B cell (primary cell): Measurements from ENCODE around the gene AKR1C3. TPM values are rescaled to one million over a fixed set of nuclear protein-coding genes. Genes with fewer than 3 reads are reported as not detected.

Experiments used
- ATAC-seq: fragments of 200-7000 bp; cut with Tn5 transposase; one replicate; pipeline ENCODE4 v1.10.0; 2021; ENCODE audit warnings: low read depth, mild to moderate bottlenecking, moderate number of reproducible peaks, moderate library complexity
- CTCF ChIA-PET: fragments of 350-600 bp; sonication (Branson Sonifier 250); formaldehyde crosslinking; loops from one replicate; lab custom pipeline; 2021; ENCODE audit warnings: antibody characterized with exemption, inconsistent platforms; lab: Charles Lee
- POLR2A ChIA-PET: fragments of 350-600 bp; sonication (Branson Sonifier 250); formaldehyde crosslinking; loops from one replicate; lab custom pipeline; 2021; ENCODE audit warnings: antibody characterized with exemption; lab: Charles Lee
- DNase-seq: peaks from one replicate; pipeline ENCODE4 v3.0.0; 2013
- H2AFZ ChIP-seq: 2 replicates; pipeline ENCODE4 v1.6.1; 2012; ENCODE audit warnings: mild to moderate bottlenecking, low read depth, low read length; ENCODE audit not compliant: insufficient read depth, poor library complexity, severe bottlenecking
- H3K27ac ChIP-seq, 2 donors: 1 replicate in 1 of 2; 2 replicates in 1 of 2; pipeline ENCODE4 v1.5.1; 2012 to 2013; ENCODE audit warnings: low read length in 2 of 2, mild to moderate bottlenecking in 2 of 2, moderate library complexity in 1 of 2
- H3K27me3 ChIP-seq, 4 experiments: fragments of 200-600 bp in 1 of 4; sonication (generic) in 1 of 4; replicated peaks in 1 of 4; 1 replicate in 2 of 4; 2 replicates in 2 of 4; pipeline versions ENCODE4 v1.6.1 to v1.7.0; 2013 to 2016; ENCODE audit warnings: low read length in 3 of 4, mild to moderate bottlenecking in 2 of 4, mixed read lengths in 1 of 4, moderate library complexity in 1 of 4; ENCODE audit not compliant: insufficient read depth in 4 of 4, control insufficient read depth in 3 of 4; ENCODE audit errors: control extremely low read depth in 1 of 4
- H3K36me3 ChIP-seq, 2 experiments: replicated peaks in 1 of 2; 1 replicate in 1 of 2; 2 replicates in 1 of 2; pipeline versions ENCODE4 v1.6.1 to v1.7.1; 2013; ENCODE audit warnings: low read length in 1 of 2; ENCODE audit not compliant: insufficient read depth in 2 of 2, control insufficient read depth in 1 of 2; ENCODE audit errors: control extremely low read depth in 1 of 2, extremely low read depth in 1 of 2
- H3K4me1 ChIP-seq, 2 donors: fragments of 200-600 bp in 1 of 2; sonication (generic) in 1 of 2; 1 replicate in 1 of 2; 2 replicates in 1 of 2; pipeline versions ENCODE4 v1.5.1 to v1.6.1; 2013 to 2017; ENCODE audit warnings: low read length in 2 of 2; ENCODE audit not compliant: control insufficient read depth in 2 of 2, insufficient read depth in 2 of 2
- H3K4me2 ChIP-seq: replicated peaks from 2 replicates; pipeline ENCODE3; 2012; ENCODE audit warnings: mild to moderate bottlenecking, low read depth, low read length; ENCODE audit not compliant: poor library complexity, severe bottlenecking
- H3K4me3 ChIP-seq, 5 experiments: fragments of 200-600 bp in 1 of 5; sonication (generic) in 1 of 5; 1 replicate in 3 of 5; 2 replicates in 2 of 5; pipeline versions ENCODE4 v1.5.1 to v1.7.0; 2011 to 2016; ENCODE audit warnings: low read length in 4 of 5, mild to moderate bottlenecking in 4 of 5, low read depth in 2 of 5, control low read depth in 1 of 5, moderate library complexity in 1 of 5; ENCODE audit not compliant: insufficient read depth in 1 of 5; ENCODE audit errors: control extremely low read depth in 1 of 5, extremely low read depth in 1 of 5
- H3K79me2 ChIP-seq: fragments of 200-600 bp; sonication (generic); one replicate; pipeline ENCODE4 v1.6.0; 2016; ENCODE audit warnings: low read length; ENCODE audit not compliant: control insufficient read depth, insufficient read depth
- H3K9ac ChIP-seq: fragments of 200-600 bp; sonication (generic); 2 replicates; pipeline ENCODE4 v1.6.1; 2017; ENCODE audit warnings: mild to moderate bottlenecking, low read length, moderate library complexity
- H3K9me3 ChIP-seq, 3 donors: one replicate each; pipeline versions ENCODE4 v1.6.1 to v1.7.1; 2013; ENCODE audit warnings: low read length in 2 of 3; ENCODE audit not compliant: control insufficient read depth in 2 of 3, insufficient read depth in 1 of 3; ENCODE audit errors: control extremely low read depth in 1 of 3
- H4K20me1 ChIP-seq: 2 replicates; pipeline ENCODE4 v1.6.0; 2012; ENCODE audit warnings: mild to moderate bottlenecking, low read length; ENCODE audit not compliant: insufficient read depth, control insufficient read depth, poor library complexity, severe bottlenecking
- H3K27ac Mint-ChIP-seq: one replicate; pipeline ENCODE4 v1.8.0; 2021; ENCODE audit warnings: mixed read lengths
- H3K27me3 Mint-ChIP-seq: one replicate; pipeline ENCODE4 v1.8.0; 2021; ENCODE audit warnings: mixed read lengths
- H3K4me1 Mint-ChIP-seq: one replicate; pipeline ENCODE4 v1.8.0; 2021; ENCODE audit warnings: mixed read lengths
- H3K4me3 Mint-ChIP-seq: one replicate; pipeline ENCODE4 v1.8.0; 2021; ENCODE audit warnings: mixed read lengths
- H3K9me3 Mint-ChIP-seq: one replicate; pipeline ENCODE4 v1.8.0; 2022; ENCODE audit warnings: mixed read lengths; ENCODE audit not compliant: insufficient read depth
- EZH2 ChIP-seq: IDR thresholded peaks from 2 replicates; pipeline ENCODE4 v1.6.1; 2012; ENCODE audit warnings: borderline replicate concordance, low read depth, mild to moderate bottlenecking, moderate library complexity, low read length; ENCODE audit not compliant: insufficient read depth, poor library complexity, severe bottlenecking
- WGBS: methylation state at CpG from one replicate; pipeline ENCODE4 v1.1.5; 2013; ENCODE audit warnings: missing lambda C conversion rate; ENCODE audit not compliant: insufficient coverage; 5-methylcytosine and 5-hydroxymethylcytosine counted together
- intact Hi-C: fragments of 100-400 bp; cut with micrococcal nuclease; formaldehyde crosslinking; loops from one replicate; pipeline ENCODE4 v1.10.0; 2022
- polyA plus RNA-seq: library from polyadenylated mRNA; depleted of rRNA; stranded (reverse); fragments of >200 nt; gene quantifications from 2 replicates; pipeline ENCODE4 v1.2.3, GENCODE V29; 2012
- total RNA-seq, 2 donors: library from RNA; stranded (reverse); fragments of 120-200 nt in 1 of 2; gene quantifications; 1 replicate in 1 of 2; 2 replicates in 1 of 2; pipeline versions ENCODE4 v1.2.3 to v1.2.4, GENCODE V29; 2013 to 2022
- TF ChIP-seq, protein P1 (sequence below): fragments of 200-600 bp; IDR thresholded peaks from one replicate; pipeline ENCODE4 v1.8.0; 2022; ENCODE audit warnings: antibody characterized with exemption, mild to moderate bottlenecking

The AKR1C3 gene
- total and polyA plus RNA-seq, 2 donors (not counting 1 experiment from before 2014, with no cell fraction given), result 0.28 to 0.62 TPM

GRCh38 chr10:5071411-5072198, 22.6 kb upstream of the AKR1C3 start:
- CTCF ChIA-PET, result no interaction called here
- no peak overlapping the region for H3K9ac ChIP-seq

DNA sequence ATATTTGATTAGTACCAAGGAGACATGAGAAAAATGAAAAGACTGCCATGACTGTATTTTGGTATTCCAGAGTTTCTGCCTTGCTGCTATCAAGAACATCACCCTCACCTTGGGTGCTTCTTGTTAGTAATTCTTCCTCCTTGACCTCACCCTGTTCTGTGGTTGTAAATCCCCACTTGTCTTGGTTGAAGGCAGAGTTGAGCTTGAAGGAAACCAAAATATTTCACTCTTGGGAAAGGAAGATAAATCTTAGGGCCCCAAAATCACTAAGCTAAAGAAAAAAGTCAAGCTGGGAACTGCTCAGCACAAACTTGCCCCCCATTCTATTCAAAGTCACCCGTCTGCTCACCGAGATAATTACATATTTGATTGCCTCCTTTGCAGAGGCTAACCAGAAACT, 20.6 kb upstream of the AKR1C3 start:
- POLR2A ChIA-PET, result no interaction called here
- H3K9me3 Mint-ChIP-seq, result peaks cover 2% of the 10 kb centered on the region
- no peaks in the 10 kb centered on the region for H3K27me3 ChIP-seq
- peaks cover 0 to under 1% (median 0%) of the 10 kb centered on the region in 3 donors for H3K9me3 ChIP-seq
- 92% methylated on average over 2 of the region's 2 CpGs for WGBS
- no peak for DNase-seq
- H4K20me1 ChIP-seq, result no peaks in the 10 kb centered on the region
- H3K4me3 Mint-ChIP-seq, result no peak overlapping the region
- H3K27ac Mint-ChIP-seq, result no peak overlapping the region
- H3K27me3 Mint-ChIP-seq, result no peaks in the 10 kb centered on the region
- no peak overlapping the region for H3K27ac ChIP-seq
- no peak overlapping the region for H3K9ac ChIP-seq
- intact Hi-C loops, result no loop called here
- no peak overlapping the region for H3K4me2 ChIP-seq
- CTCF ChIA-PET, result no interaction called here
- no peak for ATAC-seq
- no peaks in the 10 kb centered on the region for H3K36me3 ChIP-seq
- no peak overlapping the region for H2AFZ ChIP-seq
- H3K79me2 ChIP-seq, result no peaks in the 10 kb centered on the region
- TF ChIP-seq, protein P1, sequence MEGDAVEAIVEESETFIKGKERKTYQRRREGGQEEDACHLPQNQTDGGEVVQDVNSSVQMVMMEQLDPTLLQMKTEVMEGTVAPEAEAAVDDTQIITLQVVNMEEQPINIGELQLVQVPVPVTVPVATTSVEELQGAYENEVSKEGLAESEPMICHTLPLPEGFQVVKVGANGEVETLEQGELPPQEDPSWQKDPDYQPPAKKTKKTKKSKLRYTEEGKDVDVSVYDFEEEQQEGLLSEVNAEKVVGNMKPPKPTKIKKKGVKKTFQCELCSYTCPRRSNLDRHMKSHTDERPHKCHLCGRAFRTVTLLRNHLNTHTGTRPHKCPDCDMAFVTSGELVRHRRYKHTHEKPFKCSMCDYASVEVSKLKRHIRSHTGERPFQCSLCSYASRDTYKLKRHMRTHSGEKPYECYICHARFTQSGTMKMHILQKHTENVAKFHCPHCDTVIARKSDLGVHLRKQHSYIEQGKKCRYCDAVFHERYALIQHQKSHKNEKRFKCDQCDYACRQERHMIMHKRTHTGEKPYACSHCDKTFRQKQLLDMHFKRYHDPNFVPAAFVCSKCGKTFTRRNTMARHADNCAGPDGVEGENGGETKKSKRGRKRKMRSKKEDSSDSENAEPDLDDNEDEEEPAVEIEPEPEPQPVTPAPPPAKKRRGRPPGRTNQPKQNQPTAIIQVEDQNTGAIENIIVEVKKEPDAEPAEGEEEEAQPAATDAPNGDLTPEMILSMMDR, result no peak
- no peak for TF ChIP-seq EZH2
- no peaks in the 10 kb centered on the region for H3K4me1 ChIP-seq
- H3K4me1 Mint-ChIP-seq, result no peaks in the 10 kb centered on the region
- H3K4me3 ChIP-seq, result no peak overlapping the region

More at GRCh38 chr10:5071411-5072198, 22.6 kb upstream of the AKR1C3 start:
- Mint-ChIP-seq H3K9me3 (peaks cover 2% of the 10 kb centered on the region), H3K27ac (no peak overlapping the region), H3K4me3 (no peak overlapping the region), H3K4me1 (no peaks in the 10 kb centered on the region), H3K27me3 (no peaks in the 10 kb centered on the region)
- no peak for ATAC-seq
- no peak overlapping the region for H3K4me2 ChIP-seq
- H3K27me3 ChIP-seq, result no peaks in the 10 kb centered on the region
- H4K20me1 ChIP-seq, result no peaks in the 10 kb centered on the region
- no peak overlapping the region for H2AFZ ChIP-seq
- no peak overlapping the region for H3K4me3 ChIP-seq
- TF ChIP-seq, protein P1, result no peak
- TF ChIP-seq EZH2, result no peak
- no peaks in the 10 kb centered on the region for H3K36me3 ChIP-seq
- intact Hi-C loops, result no loop called here
- POLR2A ChIA-PET, result no interaction called here
- no peaks in the 10 kb centered on the region for H3K4me1 ChIP-seq
- peaks cover 0 to 3% (median 0%) of the 10 kb centered on the region in 3 donors for H3K9me3 ChIP-seq
- no peak for DNase-seq
- H3K27ac ChIP-seq, result no peak overlapping the region
- whole genome bisulfite sequencing, result 81% methylated on average over 6 of the region's 8 CpGs
- H3K79me2 ChIP-seq, result no peaks in the 10 kb centered on the region
